ENCODE data around the gene PLCB4. TPM values are rescaled to one million over a fixed set of nuclear protein-coding genes. Genes with fewer than 3 reads are reported as not detected.
"Not testable (repeated sequence)": the region's sequence is repeated elsewhere in the genome, so short reads cannot be mapped to it uniquely, and the experiment has no call there.

The PLCB4 gene
- total RNA-seq, 2 donors from 2014 or later: not detected

GRCh38 chr20:9369557-9369956, 300.7 kb downstream of the PLCB4 start:
- ATAC-seq (no peak), DNase-seq (ENCODE audit: low spot score) (no peak)
- no peaks in the 10 kb centered on the region for H3K4me1 Mint-ChIP-seq (ENCODE audit: low read depth in 2 of 2)
- H3K27ac Mint-ChIP-seq: no peak overlapping the region
- H3K4me3 Mint-ChIP-seq: no peak overlapping the region
- no peaks in the 10 kb centered on the region for H3K27me3 Mint-ChIP-seq
- H3K9me3 Mint-ChIP-seq: no peaks in the 10 kb centered on the region
- H3K36me3 Mint-ChIP-seq: no peaks in the 10 kb centered on the region

GRCh38 chr20:9374072-9374471, 305.2 kb downstream of the PLCB4 start:
- DNase-seq (ENCODE audit: low spot score): no peak
- Mint-ChIP-seq H3K9me3 (no peaks in the 10 kb centered on the region), H3K27ac (no peak overlapping the region), H3K36me3 (no peaks in the 10 kb centered on the region), H3K4me3 (no peak overlapping the region), H3K27me3 (peaks cover 0 to 2% of the 10 kb centered on the region in 2 donors), H3K4me1 (ENCODE audit: low read depth in 2 of 2) (no peaks in the 10 kb centered on the region)
- no peak for ATAC-seq

- ATAC-seq (no peak), DNase-seq (ENCODE audit: low spot score) (no peak)
- H3K4me3 Mint-ChIP-seq: no peak overlapping the region
- no peak overlapping the region for H3K27ac Mint-ChIP-seq
- no peaks in the 10 kb centered on the region for H3K4me1 Mint-ChIP-seq (ENCODE audit: low read depth in 2 of 2)
- H3K36me3 Mint-ChIP-seq: no peaks in the 10 kb centered on the region
- no peaks in the 10 kb centered on the region for H3K9me3 Mint-ChIP-seq
- H3K27me3 Mint-ChIP-seq: peaks cover 0 to 2% of the 10 kb centered on the region in 2 donors
Measured at GRCh38 chr20:9374480-9374879, 305.6 kb downstream of the PLCB4 start.

GRCh38 chr20:9375221-9375681, 306.4 kb downstream of the PLCB4 start:
- Mint-ChIP-seq H3K4me3 (no peak overlapping the region), H3K9me3 (no peaks in the 10 kb centered on the region), H3K27ac (no peak overlapping the region), H3K4me1 (ENCODE audit: low read depth in 2 of 2) (no peaks in the 10 kb centered on the region), H3K27me3 (peaks cover 0 to 2% of the 10 kb centered on the region in 2 donors), H3K36me3 (no peaks in the 10 kb centered on the region)
- no peak for DNase-seq (ENCODE audit: low spot score)
- ATAC-seq: no peak

- no peak overlapping the region for H3K27ac Mint-ChIP-seq
- no peak for ATAC-seq
- peaks cover 0 to 2% of the 10 kb centered on the region in 2 donors for H3K27me3 Mint-ChIP-seq
- no peaks in the 10 kb centered on the region for H3K36me3 Mint-ChIP-seq
- H3K9me3 Mint-ChIP-seq: no peaks in the 10 kb centered on the region
- no peak for DNase-seq (ENCODE audit: low spot score)
- H3K4me1 Mint-ChIP-seq (ENCODE audit: low read depth in 2 of 2): no peaks in the 10 kb centered on the region
- no peak overlapping the region for H3K4me3 Mint-ChIP-seq
Measured at GRCh38 chr20:9377007-9377406, 308.1 kb downstream of the PLCB4 start.

- H3K4me1 Mint-ChIP-seq (ENCODE audit: low read depth in 2 of 2); H3K27ac Mint-ChIP-seq; H3K36me3 Mint-ChIP-seq; H3K9me3 Mint-ChIP-seq; H3K27me3 Mint-ChIP-seq; ATAC-seq; DNase-seq (ENCODE audit: low spot score); H3K4me3 Mint-ChIP-seq: not testable (repeated sequence)
Measured at GRCh38 chr20:9385345-9386310, 316.7 kb downstream of the PLCB4 start.

- ATAC-seq (no peak), DNase-seq (ENCODE audit: low spot score) (no peak)
- no peaks in the 10 kb centered on the region for H3K4me1 Mint-ChIP-seq (ENCODE audit: low read depth in 2 of 2)
- H3K9me3 Mint-ChIP-seq: no peaks in the 10 kb centered on the region
- peaks cover 0 to 7% of the 10 kb centered on the region in 2 donors for H3K27me3 Mint-ChIP-seq
- H3K4me3 Mint-ChIP-seq: no peak overlapping the region
- H3K36me3 Mint-ChIP-seq: no peaks in the 10 kb centered on the region
- H3K27ac Mint-ChIP-seq: no peak overlapping the region
Measured at GRCh38 chr20:9388160-9388812, 319.4 kb downstream of the PLCB4 start.

GRCh38 chr20:9388813-9389161, 319.9 kb downstream of the PLCB4 start:
- DNase-seq (ENCODE audit: low spot score) (no peak), ATAC-seq (no peak)
- Mint-ChIP-seq H3K27ac (no peak overlapping the region), H3K4me1 (ENCODE audit: low read depth in 2 of 2) (no peaks in the 10 kb centered on the region), H3K4me3 (no peak overlapping the region), H3K27me3 (peaks cover 0 to 7% of the 10 kb centered on the region in 2 donors), H3K9me3 (no peaks in the 10 kb centered on the region), H3K36me3 (no peaks in the 10 kb centered on the region)

- ATAC-seq (no peak), DNase-seq (ENCODE audit: low spot score) (no peak)
- peaks cover 0 to 7% of the 10 kb centered on the region in 2 donors for H3K27me3 Mint-ChIP-seq
- no peaks in the 10 kb centered on the region for H3K9me3 Mint-ChIP-seq
- H3K27ac Mint-ChIP-seq: no peak overlapping the region
- no peaks in the 10 kb centered on the region for H3K4me1 Mint-ChIP-seq (ENCODE audit: low read depth in 2 of 2)
- H3K4me3 Mint-ChIP-seq: no peak overlapping the region
- H3K36me3 Mint-ChIP-seq: no peaks in the 10 kb centered on the region
Measured at GRCh38 chr20:9389346-9389745, 320.5 kb downstream of the PLCB4 start.

GRCh38 chr20:9390441-9390840, 321.6 kb downstream of the PLCB4 start:
- ATAC-seq (no peak), DNase-seq (ENCODE audit: low spot score) (no peak)
- Mint-ChIP-seq H3K4me1 (ENCODE audit: low read depth in 2 of 2) (no peaks in the 10 kb centered on the region), H3K27me3 (peaks cover 0 to 7% of the 10 kb centered on the region in 2 donors), H3K36me3 (no peaks in the 10 kb centered on the region), H3K9me3 (no peaks in the 10 kb centered on the region), H3K4me3 (no peak overlapping the region), H3K27ac (no peak overlapping the region)

GRCh38 chr20:9392892-9393857, 324.3 kb downstream of the PLCB4 start:
- ATAC-seq: no peak
- no peak for DNase-seq (ENCODE audit: low spot score)
- no peaks in the 10 kb centered on the region for H3K4me1 Mint-ChIP-seq (ENCODE audit: low read depth in 2 of 2)
- no peaks in the 10 kb centered on the region for H3K9me3 Mint-ChIP-seq
- no peaks in the 10 kb centered on the region for H3K36me3 Mint-ChIP-seq
- H3K4me3 Mint-ChIP-seq: no peak overlapping the region
- peaks cover 0 to 4% of the 10 kb centered on the region in 2 donors for H3K27me3 Mint-ChIP-seq
- H3K27ac Mint-ChIP-seq: no peak overlapping the region

GRCh38 chr20:9395971-9396370, 327.1 kb downstream of the PLCB4 start:
- H3K4me3 Mint-ChIP-seq: no peak overlapping the region
- peaks cover 0 to 6% of the 10 kb centered on the region in 2 donors for H3K27me3 Mint-ChIP-seq
- no peak overlapping the region for H3K27ac Mint-ChIP-seq
- ATAC-seq (no peak), DNase-seq (ENCODE audit: low spot score) (no peak)
- H3K36me3 Mint-ChIP-seq: no peaks in the 10 kb centered on the region
- no peaks in the 10 kb centered on the region for H3K9me3 Mint-ChIP-seq
- no peaks in the 10 kb centered on the region for H3K4me1 Mint-ChIP-seq (ENCODE audit: low read depth in 2 of 2)

GRCh38 chr20:9397928-9398327, 329.0 kb downstream of the PLCB4 start:
- Mint-ChIP-seq H3K27ac (no peak overlapping the region), H3K27me3 (peaks cover 0 to 3% of the 10 kb centered on the region in 2 donors)

More at GRCh38 chr20:9397928-9398327, 329.0 kb downstream of the PLCB4 start:
- H3K4me1 Mint-ChIP-seq (ENCODE audit: low read depth in 2 of 2): no peaks in the 10 kb centered on the region
- H3K4me3 Mint-ChIP-seq: no peak overlapping the region
- DNase-seq (ENCODE audit: low spot score) (no peak), ATAC-seq (no peak)
- no peaks in the 10 kb centered on the region for H3K36me3 Mint-ChIP-seq
- H3K9me3 Mint-ChIP-seq: no peaks in the 10 kb centered on the region

Measured in natural killer cell treated with Interleukin-12 subunit alpha and Interleukin-12 subunit beta and Interleukin-15 and Interleukin-18, amount 100 ng/mL, for 72 hours (primary cell).